ENCODE measurements around the gene MNX1.
A peak's percentile ranks its signal among the peaks of the same experiment; 100 is the strongest.

The MNX1 gene

GRCh38 chr7:157010588-157011332 lies at the start of gene MNX1:
TSS of gene MNX1 (minus strand) at chr7:157010663. CDS start at chr7:157010350, 313 bp downstream.
- DNase-seq, result peak in 1 of 51 donors; percentile 30

GRCh38 chr7:157059534-157059933 lies 49.1 kb upstream of the MNX1 start:
- no peak for DNase-seq

- DNase-seq, result no peak
These were observed 48.2 kb upstream of the MNX1 start for GRCh38 chr7:157058701-157059100.

- DNase-seq, result no peak
These were observed 47.6 kb upstream of the MNX1 start for GRCh38 chr7:157058068-157058467.

- DNase-seq, result no peak
These were observed 46.8 kb upstream of the MNX1 start for GRCh38 chr7:157056957-157057902.

- no peak for DNase-seq
These were observed 45.8 kb upstream of the MNX1 start for GRCh38 chr7:157056246-157056645.

- DNase-seq, result no peak
These were observed 44.5 kb upstream of the MNX1 start for GRCh38 chr7:157054927-157055326.

GRCh38 chr7:157053118-157053517 lies 42.7 kb upstream of the MNX1 start:
- DNase-seq, result no peak

GRCh38 chr7:157047148-157047547 lies 36.7 kb upstream of the MNX1 start:
- DNase-seq, result no peak

GRCh38 chr7:157046681-157047080 lies 36.2 kb upstream of the MNX1 start:
- DNase-seq, result no peak

- DNase-seq, result no peak
These were observed 34.6 kb upstream of the MNX1 start for GRCh38 chr7:157044943-157045660.

GRCh38 chr7:157044147-157044687 lies 33.8 kb upstream of the MNX1 start:
- no peak for DNase-seq

- DNase-seq, result no peak
These were observed 33.3 kb upstream of the MNX1 start for GRCh38 chr7:157043745-157044144.

- DNase-seq, result no peak
These were observed 31.2 kb upstream of the MNX1 start for GRCh38 chr7:157041514-157042277.

- no peak for DNase-seq
These were observed 30.5 kb upstream of the MNX1 start for GRCh38 chr7:157041004-157041403.

- DNase-seq, result no peak
These were observed 27.2 kb upstream of the MNX1 start for GRCh38 chr7:157037635-157038034.

- no peak for DNase-seq
These were observed 26.6 kb upstream of the MNX1 start for GRCh38 chr7:157037028-157037427.

- DNase-seq, result no peak
These were observed 25.5 kb upstream of the MNX1 start for GRCh38 chr7:157035979-157036378.

- DNase-seq, result no peak
These were observed 24.8 kb upstream of the MNX1 start for GRCh38 chr7:157035302-157035701.

All from hypothalamus (tissue), 51 donors.